T-helper 2 cell treated with Interferon-gamma antibody and Interleukin-4, amounts not matched to agents 100 ng/mL and 5 ng/mL, for 36 hours (primary cell): Measurements from ENCODE around the gene FRMPD4. TPM values are rescaled to one million over a fixed set of nuclear protein-coding genes. Genes with fewer than 3 reads are reported as not detected.

ENCODE experiments used
- intact Hi-C: fragments of 100-400 bp; cut with micrococcal nuclease; formaldehyde crosslinking; loops from one replicate; pipeline ENCODE4 v1.15.1; 2023
- total RNA-seq: library from RNA; stranded (reverse); gene quantifications from 2 replicates; pipeline ENCODE4 v1.2.3, GENCODE V29; 2022

The FRMPD4 gene
- total RNA-seq, 1 donor from 2014 or later: not detected

DNA sequence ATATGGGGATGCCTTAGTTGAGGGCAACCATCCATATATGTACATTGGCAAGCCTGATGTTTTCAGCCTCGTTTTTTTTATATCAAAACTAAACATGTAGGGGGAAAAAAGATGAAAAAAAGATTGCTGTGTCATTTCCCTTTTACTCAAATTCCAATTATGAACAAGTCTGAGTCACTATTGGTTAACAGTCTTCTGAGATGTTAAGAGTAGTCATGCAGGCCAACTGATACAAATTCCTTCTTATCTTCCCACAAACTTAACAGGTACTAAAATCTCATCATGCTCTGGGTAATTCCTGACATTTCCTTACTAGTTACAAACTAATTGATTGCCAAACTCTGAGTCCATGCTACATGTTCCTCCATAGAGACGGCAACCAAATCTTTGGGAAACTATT lies 222.1 kb downstream of the FRMPD4 start:
- intact Hi-C loops: no loop called here

GRCh38 chrX:12360986-12361598 lies 222.8 kb downstream of the FRMPD4 start:
- intact Hi-C loops: no loop called here

- intact Hi-C loops: no loop called here
These were observed 224.9 kb downstream of the FRMPD4 start for GRCh38 chrX:12363216-12363615.

DNA sequence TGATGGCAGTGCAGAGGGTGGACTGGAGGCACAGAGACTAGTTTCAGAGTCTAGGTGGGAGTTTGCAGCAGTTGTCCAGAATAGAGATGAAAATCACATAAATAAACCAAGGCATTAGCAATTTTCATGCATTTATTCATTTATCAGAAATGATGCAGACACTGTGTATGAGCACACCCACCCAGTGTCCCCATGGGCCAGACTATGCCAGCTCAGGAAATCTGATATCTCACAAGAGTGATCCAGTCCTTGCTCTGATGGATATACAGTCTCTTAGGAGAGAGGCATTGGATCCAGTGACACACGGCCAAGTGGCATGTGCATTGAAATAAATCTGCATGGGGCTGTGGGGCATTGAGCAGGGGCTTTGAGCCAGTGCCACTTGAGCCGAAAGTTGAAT lies 228.2 kb downstream of the FRMPD4 start:
- intact Hi-C loops: no loop called here

DNA sequence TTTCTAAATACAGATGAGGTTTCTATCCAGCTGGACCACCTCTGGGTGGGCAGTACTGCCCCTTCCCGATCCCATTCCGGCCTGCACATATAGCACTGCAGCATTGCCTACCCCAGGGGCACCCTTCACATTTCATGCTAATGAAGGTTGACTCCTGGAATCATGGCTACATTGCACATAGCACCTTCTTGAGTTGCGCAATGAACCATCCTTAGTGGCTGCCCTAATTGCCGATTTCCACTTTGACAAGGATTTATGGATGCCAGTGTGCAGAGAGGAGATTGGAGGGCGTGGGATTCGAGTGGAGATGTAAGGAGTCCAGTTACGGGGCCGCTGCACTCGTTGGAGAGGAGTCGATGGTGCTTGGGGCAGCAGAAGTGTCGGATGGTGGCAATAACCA lies 229.0 kb downstream of the FRMPD4 start:
- intact Hi-C loops: no loop called here

DNA sequence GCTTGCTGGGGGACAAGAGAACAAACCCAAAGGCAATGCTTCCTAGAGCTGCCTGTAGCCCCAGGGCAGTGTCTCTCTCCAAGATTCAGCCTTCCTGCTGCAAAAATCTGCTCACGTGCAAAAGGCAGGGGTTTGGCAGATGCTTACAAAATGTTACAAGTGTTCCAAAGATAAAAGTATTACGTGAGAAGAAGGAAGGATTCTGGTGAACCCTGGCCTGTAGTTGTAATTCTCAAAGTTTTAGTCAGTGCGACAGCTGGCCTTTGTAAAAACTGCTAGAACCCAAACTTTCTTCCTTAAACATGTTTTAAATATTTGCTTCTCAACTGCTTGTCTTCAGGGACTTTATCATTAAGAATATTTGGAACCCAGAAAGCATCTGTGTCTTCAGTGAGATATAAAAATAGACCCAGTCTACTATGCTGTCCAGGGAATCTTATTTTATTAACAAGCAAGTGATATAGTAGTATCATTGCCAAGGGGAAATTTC lies 232.3 kb downstream of the FRMPD4 start:
- intact Hi-C loops: no loop called here

DNA sequence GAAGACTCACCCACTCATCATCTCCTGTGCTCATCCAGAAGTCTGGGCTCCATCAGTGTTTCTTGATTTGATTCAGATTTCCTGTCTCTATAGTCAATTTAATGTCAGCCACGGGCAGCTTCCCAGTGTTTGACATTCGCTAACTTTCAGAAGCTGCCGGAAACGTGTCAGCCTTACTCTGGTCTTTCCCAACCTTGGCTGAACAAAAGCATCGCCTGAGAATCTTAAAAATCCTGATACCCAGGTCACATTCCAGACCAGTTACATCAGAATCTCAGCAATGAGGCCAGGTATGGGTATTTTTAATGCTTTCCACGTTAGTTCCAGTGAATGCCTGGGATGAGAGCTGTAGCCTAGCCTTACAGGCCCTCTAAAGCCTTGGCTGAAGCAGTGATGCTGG lies 233.8 kb downstream of the FRMPD4 start:
- intact Hi-C loops: no loop called here

DNA sequence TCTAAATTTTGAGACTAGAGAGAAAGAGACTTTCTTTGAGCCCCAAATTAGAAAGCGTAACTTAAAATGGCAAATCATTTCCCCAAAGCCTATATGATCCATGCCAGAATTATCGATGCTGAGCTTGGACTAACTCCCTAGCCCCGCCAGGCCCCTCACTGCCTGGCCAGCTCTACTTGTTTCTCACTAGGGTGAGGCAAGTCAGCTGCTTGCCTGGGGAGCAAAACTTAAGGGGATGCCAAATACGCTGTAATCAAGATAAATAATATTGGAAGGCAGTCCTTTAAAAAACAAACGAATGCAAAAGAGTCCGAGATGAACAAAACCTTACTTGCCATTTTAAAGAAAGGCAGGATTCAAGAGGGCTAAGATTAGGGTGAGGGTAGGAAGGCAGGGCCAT lies 236.0 kb downstream of the FRMPD4 start:
- intact Hi-C loops: no loop called here

DNA sequence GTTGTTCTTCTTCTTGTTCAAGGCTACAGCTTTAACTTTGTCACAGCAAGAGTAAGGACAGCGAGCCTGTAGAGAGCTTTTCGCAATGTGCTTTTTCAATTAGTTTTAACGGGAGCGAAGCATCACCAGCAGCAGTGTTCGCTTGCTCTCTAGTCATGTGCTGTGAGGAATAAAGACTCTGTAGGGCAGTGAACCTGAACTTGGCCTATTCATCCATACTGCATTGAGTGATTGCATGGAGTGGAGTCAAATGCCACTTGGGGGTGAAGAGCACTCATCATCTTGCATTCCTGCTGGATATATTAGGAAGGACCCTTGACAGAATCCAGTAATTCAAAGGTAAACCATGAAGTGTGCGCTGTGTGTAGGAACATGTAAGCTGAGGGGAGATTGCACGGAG lies 240.0 kb downstream of the FRMPD4 start:
- intact Hi-C loops: no loop called here

GRCh38 chrX:12378706-12379105 lies 240.4 kb downstream of the FRMPD4 start:
- intact Hi-C loops: no loop called here

GRCh38 chrX:12379671-12380070 lies 241.4 kb downstream of the FRMPD4 start:
- intact Hi-C loops: no loop called here

- intact Hi-C loops: no loop called here
These were observed 244.9 kb downstream of the FRMPD4 start for GRCh38 chrX:12383196-12383595.

- intact Hi-C loops: no loop called here
These were observed 252.0 kb downstream of the FRMPD4 start for GRCh38 chrX:12390301-12390700.

DNA sequence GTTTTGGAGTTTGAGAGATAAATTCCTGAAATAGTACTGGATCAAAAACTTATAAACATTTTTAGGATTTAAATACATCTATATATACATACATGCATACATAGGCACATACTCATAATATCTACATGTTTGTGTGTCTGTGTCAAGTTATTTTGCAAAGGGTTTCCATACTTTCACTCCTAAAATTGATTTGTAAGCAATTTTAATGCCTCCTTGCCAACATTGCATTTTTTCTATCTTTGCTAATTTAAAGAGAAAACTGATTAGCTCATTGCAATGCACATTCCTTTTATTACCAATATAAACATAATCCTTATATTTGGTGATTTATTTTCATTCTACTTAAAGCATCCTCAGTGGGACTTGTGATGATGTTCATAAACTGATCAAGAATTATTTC lies 258.3 kb downstream of the FRMPD4 start:
- intact Hi-C loops: no loop called here

GRCh38 chrX:12400218-12400617 lies 261.9 kb downstream of the FRMPD4 start:
- intact Hi-C loops: no loop called here

GRCh38 chrX:12401252-12401651 lies 263.0 kb downstream of the FRMPD4 start:
- intact Hi-C loops: no loop called here

DNA sequence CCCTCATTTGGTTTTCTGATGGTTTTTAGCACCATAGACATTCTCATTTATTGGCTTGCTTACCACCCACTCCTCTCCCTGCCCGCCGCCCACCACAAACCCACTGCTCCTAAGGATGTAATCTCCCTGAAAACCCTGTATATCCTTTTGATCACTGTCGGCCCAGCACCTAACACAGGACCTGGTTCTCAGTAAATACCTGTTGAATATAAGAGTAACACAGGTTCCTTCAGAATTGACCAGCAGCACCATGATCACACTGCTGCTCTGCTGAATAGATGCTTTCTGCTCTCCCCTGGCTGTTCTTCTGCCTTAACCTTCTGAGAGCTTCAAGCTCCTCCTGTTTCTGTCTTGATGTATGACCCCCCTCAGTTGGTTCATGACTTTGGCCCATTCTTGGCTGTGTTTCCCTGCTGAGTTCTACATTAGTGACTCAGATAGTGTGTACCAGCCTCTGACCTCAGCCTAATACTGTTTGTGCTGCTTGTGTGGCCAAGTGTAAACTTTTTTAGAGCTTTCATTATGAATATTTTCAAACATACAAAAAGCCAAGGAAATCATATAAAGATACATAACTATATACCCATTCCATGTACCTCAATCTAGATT lies 265.3 kb downstream of the FRMPD4 start:
- intact Hi-C loops: no loop called here

DNA sequence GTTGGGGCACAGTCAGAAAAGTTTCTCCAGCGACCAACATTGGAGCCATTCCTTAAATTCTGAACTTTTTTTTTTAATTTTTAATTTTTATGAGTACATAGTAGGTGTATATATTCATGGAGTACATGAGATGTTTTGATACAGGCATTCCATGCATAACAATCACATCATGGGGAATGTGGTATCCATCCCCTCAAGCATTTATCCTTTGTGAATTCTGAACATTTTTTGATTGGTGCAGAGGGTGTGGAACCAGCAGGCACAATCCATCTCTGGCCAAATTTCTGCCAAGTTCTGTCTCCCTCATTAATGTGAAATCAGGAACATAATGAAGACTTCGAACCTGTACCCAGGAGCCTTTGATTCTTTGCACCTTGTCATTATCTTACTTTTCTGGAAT lies 267.0 kb downstream of the FRMPD4 start:
- intact Hi-C loops: no loop called here

DNA sequence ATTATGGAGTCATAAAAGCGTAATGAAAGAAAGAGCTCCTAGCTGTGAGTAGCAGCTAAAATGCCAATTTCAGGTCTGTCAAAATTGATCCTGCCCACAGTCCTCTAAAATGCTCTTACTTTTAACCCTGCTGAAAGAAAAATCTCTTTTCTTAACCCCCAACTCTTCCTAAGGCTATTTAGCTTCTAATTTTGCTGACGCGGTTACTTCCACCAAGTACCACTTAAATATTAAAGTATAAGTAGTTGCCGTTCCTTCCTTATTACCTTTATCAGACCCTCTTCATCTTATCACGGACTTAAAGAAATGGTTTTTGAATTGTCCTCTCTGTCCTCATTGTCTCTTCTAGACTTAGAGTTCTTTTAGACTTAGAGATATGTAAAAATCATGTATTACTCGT lies 272.2 kb downstream of the FRMPD4 start:
- intact Hi-C loops: no loop called here

- intact Hi-C loops: no loop called here
These were observed 273.6 kb downstream of the FRMPD4 start for GRCh38 chrX:12411831-12412230.

DNA sequence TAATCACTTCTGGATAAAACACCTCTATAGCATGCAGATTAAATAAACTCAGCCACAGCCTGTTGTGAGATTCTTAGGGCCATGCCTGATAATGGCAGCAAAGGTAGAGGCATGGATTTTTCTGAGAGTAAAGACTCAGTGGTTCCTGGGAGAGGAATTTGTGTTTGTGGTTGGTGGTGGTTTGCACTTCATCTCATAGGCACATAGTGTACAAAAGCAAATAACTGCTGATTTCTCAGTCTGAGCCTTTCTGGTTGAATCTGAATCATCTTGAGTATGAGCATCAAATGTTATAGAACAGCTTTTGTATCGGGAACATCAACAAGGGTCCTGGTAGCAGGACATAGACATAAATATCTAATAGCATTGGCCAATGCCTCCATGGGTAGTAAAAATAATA lies 274.3 kb downstream of the FRMPD4 start:
- intact Hi-C loops: no loop called here

GRCh38 chrX:12419591-12419990 lies 281.3 kb downstream of the FRMPD4 start:
- intact Hi-C loops: no loop called here

- intact Hi-C loops: no loop called here
These were observed 283.6 kb downstream of the FRMPD4 start for GRCh38 chrX:12421918-12422317.
